T-cell (primary cell): Measurements from ENCODE around the gene KRTAP10-12. TPM values are rescaled to one million over a fixed set of nuclear protein-coding genes. Genes with fewer than 3 reads are reported as not detected.
"Not testable (repeated sequence)": the region's sequence is repeated elsewhere in the genome, so short reads cannot be mapped to it uniquely, and the experiment has no call there.

Source experiments
- ATAC-seq, 4 experiments: fragments of 200-7000 bp in 3 of 4; fragments of 150-1000 bp in 1 of 4; cut with Tn5 transposase; replicated peaks in 1 of 4; 1 replicate in 3 of 4; 2 replicates in 1 of 4; pipeline ENCODE4 v1.10.0; 2021; ENCODE audit warnings: moderate library complexity in 3 of 4, mild to moderate bottlenecking in 2 of 4, moderate number of reproducible peaks in 1 of 4
- CTCF ChIA-PET, 2 donors: fragments of 300-600 bp; sonication (Branson Sonifier 250); formaldehyde crosslinking; loops; one replicate each; lab custom pipeline; 2022; ENCODE audit warnings: antibody characterized with exemption in 2 of 2; lab: Charles Lee
- POLR2A ChIA-PET, 2 donors: fragments of 300-600 bp; sonication (Branson Sonifier 250); formaldehyde crosslinking; loops; one replicate each; lab custom pipeline; 2022; ENCODE audit warnings: antibody characterized with exemption in 2 of 2; lab: Charles Lee
- DNase-seq, 35 experiments: peaks; one replicate each; pipeline versions ENCODE4 v3.0.0 to v3.0.0-alpha.2; 2013 to 2023
- H3K27ac ChIP-seq: one replicate; pipeline ENCODE4 v1.5.1; 2013; ENCODE audit warnings: low read length
- H3K27me3 ChIP-seq, 2 experiments: replicated peaks in 1 of 2; 1 replicate in 1 of 2; 2 replicates in 1 of 2; pipeline versions ENCODE4 v1.6.1 to v1.7.0; 2013; ENCODE audit warnings: low read length in 1 of 2, mixed read lengths in 1 of 2; ENCODE audit not compliant: control insufficient read depth in 2 of 2, insufficient read depth in 2 of 2; ENCODE audit errors: extremely low read depth in 1 of 2
- H3K36me3 ChIP-seq, 2 donors: 1 replicate in 1 of 2; 2 replicates in 1 of 2; pipeline versions ENCODE4 v1.6.1 to v1.7.0; 2013; ENCODE audit warnings: low read length in 1 of 2; ENCODE audit not compliant: control insufficient read depth in 2 of 2, insufficient read depth in 1 of 2; ENCODE audit errors: extremely low read depth in 1 of 2
- H3K4me1 ChIP-seq, 2 experiments: 1 replicate in 1 of 2; 2 replicates in 1 of 2; pipeline versions ENCODE4 v1.6.1 to v1.7.0; 2013; ENCODE audit warnings: low read length in 2 of 2, mixed read lengths in 1 of 2; ENCODE audit not compliant: insufficient read depth in 2 of 2, control insufficient read depth in 1 of 2; ENCODE audit errors: extremely low read depth in 1 of 2
- H3K4me3 ChIP-seq, 2 donors: 1 replicate in 1 of 2; 2 replicates in 1 of 2; pipeline versions ENCODE4 v1.5.1 to v1.7.0; 2013; ENCODE audit warnings: mild to moderate bottlenecking in 2 of 2, low read length in 1 of 2, moderate library complexity in 1 of 2; ENCODE audit not compliant: control insufficient read depth in 1 of 2; ENCODE audit errors: extremely low read depth in 1 of 2
- H3K9me3 ChIP-seq: 2 replicates; pipeline ENCODE4 v1.7.0; 2013
- H3K27ac Mint-ChIP-seq, 2 donors: one replicate each; pipeline ENCODE4 v1.8.0; 2020 to 2021; ENCODE audit warnings: mild to moderate bottlenecking in 2 of 2, mixed read lengths in 2 of 2
- H3K27me3 Mint-ChIP-seq, 2 donors: one replicate each; pipeline ENCODE4 v1.8.0; 2021 to 2022; ENCODE audit warnings: mixed read lengths in 2 of 2
- H3K36me3 Mint-ChIP-seq: one replicate; pipeline ENCODE4 v1.8.0; 2021; ENCODE audit warnings: mixed read lengths
- H3K4me1 Mint-ChIP-seq, 3 donors: one replicate each; pipeline ENCODE4 v1.8.0; 2020 to 2022; ENCODE audit warnings: mixed read lengths in 3 of 3, mild to moderate bottlenecking in 1 of 3
- H3K4me3 Mint-ChIP-seq, 3 donors: one replicate each; pipeline ENCODE4 v1.8.0; 2020 to 2022; ENCODE audit warnings: mild to moderate bottlenecking in 3 of 3, mixed read lengths in 3 of 3, moderate library complexity in 3 of 3
- H3K9me3 Mint-ChIP-seq, 3 donors: one replicate each; pipeline ENCODE4 v1.8.0; 2020 to 2022; ENCODE audit warnings: mixed read lengths in 3 of 3
- WGBS: methylation state at CpG from one replicate; pipeline ENCODE4 v1.1.5; 2013; ENCODE audit warnings: missing lambda C conversion rate; ENCODE audit not compliant: insufficient coverage; 5-methylcytosine and 5-hydroxymethylcytosine counted together
- total RNA-seq, 35 experiments: library from RNA in 6 of 35; stranded (reverse) in 6 of 35; fragments of 120-200 nt in 1 of 35; gene quantifications; one replicate each; pipeline versions ENCODE4 v1.2.1 to v1.2.4 and lab custom pipeline; 2013 to 2026

Gene KRTAP10-12
- total RNA-seq, 5 donors from 2014 or later (not counting 1 experiment from before 2014, with no cell fraction given), result not detected

DNA sequence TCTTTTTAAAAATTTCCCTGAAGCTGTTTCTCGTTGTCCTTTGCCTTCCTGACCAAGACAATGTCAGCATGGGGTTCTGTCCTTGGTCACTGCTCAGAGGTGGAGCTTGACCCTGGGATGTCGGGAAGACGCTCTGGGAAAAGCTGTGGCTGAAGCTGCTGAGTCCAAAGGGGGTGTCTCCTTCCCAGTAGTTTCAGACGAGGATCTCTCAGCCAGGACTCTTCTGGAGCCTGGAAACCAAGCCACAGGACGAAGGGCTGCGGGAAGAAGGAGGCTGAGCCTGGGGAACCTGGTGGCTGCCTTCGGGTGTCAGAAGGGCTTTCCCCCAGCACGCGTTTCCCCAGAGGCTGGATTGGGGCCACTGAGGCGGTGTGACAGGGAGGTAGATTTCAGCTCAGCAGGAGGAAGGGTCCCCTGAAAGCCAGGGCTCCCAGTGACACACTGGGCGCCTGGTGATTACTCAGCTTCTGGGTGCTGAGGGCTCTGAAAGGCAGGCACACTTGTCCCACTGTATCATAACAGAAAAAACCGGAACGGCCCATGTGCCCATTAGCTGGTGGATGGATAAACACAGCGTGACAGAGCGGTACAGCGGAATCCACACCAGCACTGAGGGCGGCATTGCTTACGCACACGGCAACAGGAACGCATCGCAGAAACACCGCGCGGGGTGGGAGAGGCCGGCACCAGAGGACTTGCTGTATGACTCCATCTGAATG is 10.0 kb upstream of the KRTAP10-12 start:
- ATAC-seq (no peak), DNase-seq (no peak)
- Mint-ChIP-seq H3K27ac (no peak overlapping the region), H3K36me3 (no peaks in the 10 kb centered on the region), H3K4me3 (no peak overlapping the region), H3K27me3 (peaks cover 10 to 18% of the 10 kb centered on the region in 2 donors), H3K9me3 (peaks cover 0 to 3% (median 0%) of the 10 kb centered on the region in 3 donors), H3K4me1 (peaks cover 12 to 22% (median 12%) of the 10 kb centered on the region in 3 donors)
- no peaks in the 10 kb centered on the region for H3K36me3 ChIP-seq
- 84% methylated on average over 20 of the region's 25 CpGs for WGBS
- ChIA-PET POLR2A (no interaction called here), CTCF (no interaction called here)
- H3K27ac ChIP-seq, result no peak overlapping the region
- H3K9me3 ChIP-seq, result no peaks in the 10 kb centered on the region
- peaks cover 0 to 23% of the 10 kb centered on the region in 2 experiments for H3K27me3 ChIP-seq
- no peaks in the 10 kb centered on the region for H3K4me1 ChIP-seq
- H3K4me3 ChIP-seq, result no peak overlapping the region

DNA sequence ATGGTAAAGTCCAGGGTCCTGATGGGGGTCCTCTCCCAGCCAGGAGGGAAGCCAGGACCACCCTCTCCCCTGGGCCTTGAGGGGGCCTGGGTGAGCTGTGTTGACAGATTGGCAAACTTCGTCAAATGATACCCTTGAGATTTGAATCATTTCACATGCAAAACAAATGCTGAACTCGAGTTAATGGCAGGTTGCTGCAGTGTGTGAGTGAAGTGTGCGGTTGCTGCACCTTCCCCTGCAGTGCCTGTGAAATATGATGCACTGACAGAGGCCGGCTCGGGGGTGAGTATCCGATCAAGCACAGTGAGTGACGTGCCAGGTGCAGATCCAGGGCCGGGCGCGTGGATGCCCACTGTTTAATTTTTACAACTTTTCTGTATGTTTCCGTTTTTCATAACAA is 9.3 kb upstream of the KRTAP10-12 start:
- 92% methylated on average over 6 of the region's 11 CpGs for WGBS

DNA sequence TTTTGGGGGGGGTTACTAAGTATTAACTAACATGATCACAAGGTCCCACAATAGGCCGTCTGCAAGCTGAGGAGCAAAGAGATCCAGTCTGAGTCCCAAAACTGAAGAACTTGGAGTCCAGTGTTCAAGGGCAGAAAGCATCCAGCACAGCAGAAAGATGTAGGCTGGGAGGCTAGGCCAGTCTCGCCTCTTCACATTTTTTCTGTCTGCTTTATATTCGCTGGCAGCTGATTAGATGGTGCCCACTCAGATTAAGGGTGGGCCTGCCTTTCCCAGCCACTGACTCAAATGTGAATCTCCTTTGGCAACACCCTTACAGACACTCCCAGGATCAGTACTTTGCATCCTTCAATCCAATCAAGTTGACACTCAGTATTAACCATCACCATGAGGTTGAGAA is 7.2 kb upstream of the KRTAP10-12 start:
- CTCF ChIA-PET, H3K27ac ChIP-seq, DNase-seq, H3K27ac Mint-ChIP-seq, H3K4me3 Mint-ChIP-seq, H3K36me3 Mint-ChIP-seq, POLR2A ChIA-PET, H3K4me1 ChIP-seq, H3K36me3 ChIP-seq, H3K9me3 ChIP-seq, H3K4me3 ChIP-seq, ATAC-seq: not testable (repeated sequence)
- Mint-ChIP-seq H3K9me3 (peaks cover 6 to 22% (median 14%) of the 10 kb centered on the region in 3 donors), H3K27me3 (peaks cover 10 to 17% of the 10 kb centered on the region in 2 donors), H3K4me1 (peaks cover 17 to 22% (median 18%) of the 10 kb centered on the region in 3 donors)
- WGBS, result 85% methylated on average over 2 of the region's 3 CpGs
- peaks cover 0 to 23% of the 10 kb centered on the region in 2 experiments for H3K27me3 ChIP-seq

More for the DNA sequence above, 9.3 kb upstream of the KRTAP10-12 start:
- H3K4me1 Mint-ChIP-seq, result peaks cover 12 to 22% (median 13%) of the 10 kb centered on the region in 3 donors
- no peak overlapping the region for H3K4me3 Mint-ChIP-seq
- no peak overlapping the region for H3K27ac ChIP-seq
- H3K9me3 Mint-ChIP-seq, result peaks cover under 1 to 10% (median 4%) of the 10 kb centered on the region in 3 donors
- H3K4me3 ChIP-seq, result no peak overlapping the region
- no peaks in the 10 kb centered on the region for H3K9me3 ChIP-seq
- no peaks in the 10 kb centered on the region for H3K36me3 ChIP-seq
- no peak for ATAC-seq
- H3K4me1 ChIP-seq, result no peaks in the 10 kb centered on the region
- H3K27me3 Mint-ChIP-seq, result peaks cover 10 to 18% of the 10 kb centered on the region in 2 donors
- peaks cover 0 to 23% of the 10 kb centered on the region in 2 experiments for H3K27me3 ChIP-seq
- H3K27ac Mint-ChIP-seq, result no peak overlapping the region
- CTCF ChIA-PET, result no interaction called here
- no peak for DNase-seq
- no peaks in the 10 kb centered on the region for H3K36me3 Mint-ChIP-seq
- POLR2A ChIA-PET, result no interaction called here

DNA sequence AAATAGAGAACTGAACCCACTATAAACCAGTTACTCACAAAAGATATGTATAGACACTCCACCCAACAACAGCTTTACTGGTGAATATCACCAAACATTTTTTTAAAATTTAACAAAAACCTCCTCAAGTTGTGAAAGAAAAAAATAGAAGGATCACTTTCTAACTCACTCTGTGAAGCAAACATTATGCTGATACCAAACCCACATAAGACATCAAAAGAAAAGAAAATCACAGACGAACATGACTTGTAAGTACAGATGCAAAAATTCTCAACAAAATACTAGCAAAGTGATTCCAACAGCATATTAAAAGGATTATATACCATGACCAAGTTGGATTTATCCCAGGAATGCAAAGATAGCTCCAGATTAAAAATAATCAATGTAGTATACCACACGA is 5.3 kb upstream of the KRTAP10-12 start:
- H3K4me1 Mint-ChIP-seq, result peaks cover 18 to 23% (median 18%) of the 10 kb centered on the region in 3 donors
- no peak overlapping the region for H3K27ac ChIP-seq
- CTCF ChIA-PET, result interaction anchor here in 1 of 2 donors (1.0 kb wide), 1 partner anchor 34 kb away, joined by 4 read pairs; the partner anchor contains the start of gene KRTAP12-3
- no CpG with 5 or more reads among the region's 2 CpGs for WGBS
- H3K27me3 Mint-ChIP-seq, result peaks cover 6 to 19% of the 10 kb centered on the region in 2 donors
- peaks cover 6 to 22% (median 14%) of the 10 kb centered on the region in 3 donors for H3K9me3 Mint-ChIP-seq
- H3K36me3 Mint-ChIP-seq, result no peaks in the 10 kb centered on the region
- H3K4me3 ChIP-seq, result no peak overlapping the region
- H3K4me1 ChIP-seq, result peaks cover 0 to 3% of the 10 kb centered on the region in 2 experiments
- H3K27me3 ChIP-seq, result peaks cover 0 to 22% of the 10 kb centered on the region in 2 experiments
- POLR2A ChIA-PET, result interaction anchor here in 1 of 2 donors (0.6 kb wide), 1 partner anchor 93 kb away, joined by 12 read pairs; no protein-coding TSS in a partner anchor
- DNase-seq, result no peak
- peak overlapping the region in 1 of 2 donors; percentile 16 for H3K27ac Mint-ChIP-seq
- H3K9me3 ChIP-seq, result peaks cover 2% of the 10 kb centered on the region
- H3K4me3 Mint-ChIP-seq, result no peak overlapping the region
- peak in 1 of 4 experiments; percentile 51 for ATAC-seq
- no peaks in the 10 kb centered on the region for H3K36me3 ChIP-seq

DNA sequence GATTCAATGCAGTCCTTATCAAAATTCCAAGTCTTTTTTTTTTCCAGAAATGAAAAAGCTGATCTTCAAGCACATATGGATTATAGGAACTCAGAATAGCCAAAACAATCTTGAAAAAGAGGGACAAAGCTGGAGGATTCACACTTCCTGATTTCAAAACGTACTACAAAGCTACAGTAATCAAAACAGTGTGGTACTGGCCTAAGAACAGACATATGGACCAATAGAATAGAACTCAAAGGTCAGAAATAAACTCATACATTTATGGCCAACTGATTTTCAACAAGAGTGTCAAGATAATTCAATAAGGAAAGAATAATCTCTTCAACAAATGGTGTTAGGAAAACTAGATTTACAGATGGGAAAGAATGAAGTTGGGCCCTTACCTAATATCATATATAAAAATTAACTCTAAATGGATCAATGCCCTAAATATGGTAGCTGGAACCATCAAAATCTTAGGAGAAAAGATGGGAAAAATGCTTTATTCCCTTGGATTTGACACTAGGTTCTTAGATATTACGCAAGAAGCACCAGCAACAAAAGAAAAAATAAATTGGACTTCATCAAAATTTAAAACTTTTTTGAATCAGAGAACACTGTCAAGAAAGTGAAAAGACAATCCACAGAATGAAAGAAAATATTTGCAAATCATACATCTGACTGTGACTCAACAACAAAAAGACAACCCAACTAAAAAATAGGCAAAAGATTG is 4.0 kb upstream of the KRTAP10-12 start:
- H3K9me3 ChIP-seq, result peaks cover 2% of the 10 kb centered on the region
- H3K27ac Mint-ChIP-seq, result no peak overlapping the region
- H3K4me1 Mint-ChIP-seq, result peaks cover 18 to 24% (median 19%) of the 10 kb centered on the region in 3 donors
- ChIA-PET CTCF (no interaction called here), POLR2A (no interaction called here)
- WGBS, result no CpG with 5 or more reads among the region's 2 CpGs
- no peaks in the 10 kb centered on the region for H3K36me3 ChIP-seq
- no peaks in the 10 kb centered on the region for H3K36me3 Mint-ChIP-seq
- ATAC-seq (no peak), DNase-seq (no peak)
- H3K4me3 Mint-ChIP-seq, result no peak overlapping the region
- no peak overlapping the region for H3K4me3 ChIP-seq
- peaks cover 6 to 22% (median 14%) of the 10 kb centered on the region in 3 donors for H3K9me3 Mint-ChIP-seq
- peaks cover 18 to 22% of the 10 kb centered on the region in 2 donors for H3K27me3 Mint-ChIP-seq
- peaks cover 0 to 3% of the 10 kb centered on the region in 2 experiments for H3K4me1 ChIP-seq
- no peak overlapping the region for H3K27ac ChIP-seq
- H3K27me3 ChIP-seq, result peaks cover 0 to 23% of the 10 kb centered on the region in 2 experiments

DNA sequence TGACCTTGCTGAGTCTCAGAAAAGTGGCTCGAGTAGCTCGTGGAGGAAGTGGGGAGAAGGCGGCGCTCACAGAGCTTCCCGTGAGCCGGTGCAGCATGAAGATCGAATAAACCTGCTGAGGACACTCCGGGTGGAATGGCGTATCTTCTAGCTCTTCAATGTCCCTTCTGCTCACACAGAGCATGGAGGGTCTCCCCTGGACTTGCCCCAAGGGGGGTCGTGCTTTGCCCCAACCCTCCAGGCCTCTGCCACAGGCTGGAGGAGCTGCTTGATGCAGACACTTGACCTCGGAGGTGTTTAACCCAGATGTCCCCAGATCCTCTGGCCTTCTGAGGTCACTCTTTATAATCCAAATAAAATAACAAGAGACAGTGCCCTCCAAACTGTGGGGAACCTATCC is 2.2 kb upstream of the KRTAP10-12 start:
- no peak for DNase-seq
- no peaks in the 10 kb centered on the region for H3K36me3 Mint-ChIP-seq
- POLR2A ChIA-PET, result no interaction called here
- H3K9me3 Mint-ChIP-seq, result peaks cover 6 to 22% (median 14%) of the 10 kb centered on the region in 3 donors
- ATAC-seq, result peak in 1 of 4 experiments; percentile 35
- H3K4me3 Mint-ChIP-seq, result no peak overlapping the region
- peaks cover 0 to 37% of the 10 kb centered on the region in 2 experiments for H3K27me3 ChIP-seq
- H3K36me3 ChIP-seq, result no peaks in the 10 kb centered on the region
- H3K9me3 ChIP-seq, result peaks cover 2% of the 10 kb centered on the region
- H3K4me1 Mint-ChIP-seq, result peaks cover 18 to 27% (median 22%) of the 10 kb centered on the region in 3 donors
- peaks cover 0 to 7% of the 10 kb centered on the region in 2 experiments for H3K4me1 ChIP-seq
- no peak overlapping the region for H3K27ac Mint-ChIP-seq
- H3K27ac ChIP-seq, result no peak overlapping the region
- CTCF ChIA-PET, result interaction anchor here in 1 of 2 donors (0.8 kb wide), 1 partner anchor 100 kb away, joined by 7 read pairs; no protein-coding TSS in a partner anchor
- H3K4me3 ChIP-seq, result no peak overlapping the region
- WGBS, result 58% methylated on average over 9 of the region's 11 CpGs
- peaks cover 33 to 37% of the 10 kb centered on the region in 2 donors for H3K27me3 Mint-ChIP-seq
